ENCODE results near the gene EYS. TPM values are rescaled to one million over a fixed set of nuclear protein-coding genes. Genes with fewer than 3 reads are reported as not detected.

EYS gene
- polyA plus RNA-seq, 2 of the 4 experiments (the other 2 are of a cell fraction) = 0.03 to 0.06 TPM

GRCh38 chr6:65059568-65059967 lies 647.5 kb downstream of the EYS start:
- TF ChIP-seq HOXA7 (CRISPR knock-in tag; IDR thresholded peaks at IDR 0.05) (no peak), RCOR1 (IDR thresholded peaks at IDR 0.05; ENCODE audit: low read depth, low read length) (no peak), FOSB (CRISPR knock-in tag; IDR thresholded peaks at IDR 0.05) (no peak), ZFP36 (IDR thresholded peaks at IDR 0.05; ENCODE audit: borderline replicate concordance, partially characterized antibody) (no peak), EHF (CRISPR knock-in tag; IDR thresholded peaks at IDR 0.05) (no peak), JUN (IDR thresholded peaks at IDR 0.05) (no peak), HOXB5 (CRISPR knock-in tag; IDR thresholded peaks at IDR 0.05) (no peak), E2F6 (IDR thresholded peaks at IDR 0.05; ENCODE audit: borderline replicate concordance, low read depth) (no peak), CBX2 (IDR thresholded peaks at IDR 0.05; ENCODE audit: borderline replicate concordance, low read depth) (no peak), CEBPB (IDR thresholded peaks at IDR 0.05) (no peak), EHMT2 (IDR thresholded peaks at IDR 0.05; ENCODE audit: low read depth) (no peak)
- TF ChIP-seq, protein P1, sequence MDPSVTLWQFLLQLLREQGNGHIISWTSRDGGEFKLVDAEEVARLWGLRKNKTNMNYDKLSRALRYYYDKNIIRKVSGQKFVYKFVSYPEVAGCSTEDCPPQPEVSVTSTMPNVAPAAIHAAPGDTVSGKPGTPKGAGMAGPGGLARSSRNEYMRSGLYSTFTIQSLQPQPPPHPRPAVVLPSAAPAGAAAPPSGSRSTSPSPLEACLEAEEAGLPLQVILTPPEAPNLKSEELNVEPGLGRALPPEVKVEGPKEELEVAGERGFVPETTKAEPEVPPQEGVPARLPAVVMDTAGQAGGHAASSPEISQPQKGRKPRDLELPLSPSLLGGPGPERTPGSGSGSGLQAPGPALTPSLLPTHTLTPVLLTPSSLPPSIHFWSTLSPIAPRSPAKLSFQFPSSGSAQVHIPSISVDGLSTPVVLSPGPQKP (IDR thresholded peaks at IDR 0.05; ENCODE audit: low read depth, low read length) = no peak
- TF ChIP-seq, protein P2, sequence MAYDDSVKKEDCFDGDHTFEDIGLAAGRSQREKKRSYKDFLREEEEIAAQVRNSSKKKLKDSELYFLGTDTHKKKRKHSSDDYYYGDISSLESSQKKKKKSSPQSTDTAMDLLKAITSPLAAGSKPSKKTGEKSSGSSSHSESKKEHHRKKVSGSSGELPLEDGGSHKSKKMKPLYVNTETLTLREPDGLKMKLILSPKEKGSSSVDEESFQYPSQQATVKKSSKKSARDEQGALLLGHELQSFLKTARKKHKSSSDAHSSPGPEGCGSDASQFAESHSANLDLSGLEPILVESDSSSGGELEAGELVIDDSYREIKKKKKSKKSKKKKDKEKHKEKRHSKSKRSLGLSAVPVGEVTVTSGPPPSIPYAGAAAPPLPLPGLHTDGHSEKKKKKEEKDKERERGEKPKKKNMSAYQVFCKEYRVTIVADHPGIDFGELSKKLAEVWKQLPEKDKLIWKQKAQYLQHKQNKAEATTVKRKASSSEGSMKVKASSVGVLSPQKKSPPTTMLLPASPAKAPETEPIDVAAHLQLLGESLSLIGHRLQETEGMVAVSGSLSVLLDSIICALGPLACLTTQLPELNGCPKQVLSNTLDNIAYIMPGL (CRISPR knock-in tag; IDR thresholded peaks at IDR 0.05; ENCODE audit: borderline replicate concordance) = no peak
- ChIA-PET CTCF (no interaction called here), POLR2A (no interaction called here)
- ATAC-seq (no peak), FAIRE-seq (no peak), DNase-seq (ENCODE audit: low read depth in 1 of 2, low spot score in 1 of 2) (no peak)
- no peak overlapping the region for H3K4me2 ChIP-seq
- no peaks in the 10 kb centered on the region for H3K4me1 ChIP-seq
- no peak overlapping the region for H3K27ac ChIP-seq
- H3K4me3 ChIP-seq = no peak overlapping the region
- H3K9me3 ChIP-seq = no peaks in the 10 kb centered on the region

DNA sequence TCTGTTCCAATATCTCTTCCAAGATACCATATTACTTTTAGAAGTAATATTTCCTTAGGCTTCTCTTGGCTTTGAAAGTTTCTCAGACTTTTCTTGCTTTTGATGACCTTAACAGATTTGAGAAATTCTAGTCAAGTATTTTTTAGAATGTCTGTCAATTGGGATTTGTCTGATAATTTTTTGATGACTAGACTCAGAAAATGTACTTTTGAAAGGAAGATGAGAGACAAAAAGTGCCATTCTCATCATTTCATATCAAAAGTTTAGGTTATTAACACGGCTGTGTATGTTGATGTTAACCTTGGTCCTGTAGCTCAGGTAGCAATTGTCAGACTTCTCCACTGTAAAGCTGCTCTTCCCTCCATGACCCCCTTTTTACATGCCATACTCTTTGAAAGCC lies 651.5 kb downstream of the EYS start:
- Histone ChIP-seq H3K4me2 (no peak overlapping the region), H3K4me1 (no peaks in the 10 kb centered on the region), H3K4me3 (no peak overlapping the region), H3K9me3 (no peaks in the 10 kb centered on the region), H3K27ac (no peak overlapping the region)
- 26% methylated on average over 1 of the region's 1 CpG for WGBS (ENCODE audit: missing lambda C conversion rate)
- FAIRE-seq = no peak
- ChIA-PET CTCF (no interaction called here), POLR2A (no interaction called here)
- TF ChIP-seq MAX (IDR thresholded peaks at IDR 0.05) = no peak
- TF ChIP-seq CEBPB (IDR thresholded peaks at IDR 0.05) = no peak
- TF ChIP-seq NFE2L2 (conservative IDR thresholded peaks at IDR 0.05; ENCODE audit: low read length) = no peak
- TF ChIP-seq E2F6 (IDR thresholded peaks at IDR 0.05; ENCODE audit: borderline replicate concordance, low read depth) = no peak
- TF ChIP-seq CHD4 (IDR thresholded peaks at IDR 0.05; ENCODE audit: borderline replicate concordance) = no peak
- no peak for TF ChIP-seq POLR2AphosphoS2 (conservative IDR thresholded peaks at IDR 0.05; ENCODE audit: low read length)
- no peak for TF ChIP-seq CBX2 (IDR thresholded peaks at IDR 0.05; ENCODE audit: borderline replicate concordance, low read depth)
- no peak for TF ChIP-seq ZC3H11A (IDR thresholded peaks at IDR 0.05)
- no peak for TF ChIP-seq MAFK (IDR thresholded peaks at IDR 0.05; ENCODE audit: partially characterized antibody)
- TF ChIP-seq TP53 (CRISPR knock-in tag; IDR thresholded peaks at IDR 0.05) = no peak
- no peak for TF ChIP-seq ESRRA (IDR thresholded peaks at IDR 0.05; ENCODE audit: borderline replicate concordance, low read length)
- TF ChIP-seq, protein P2 (CRISPR knock-in tag; IDR thresholded peaks at IDR 0.05; ENCODE audit: borderline replicate concordance) = no peak
- no peak for TF ChIP-seq HDAC2 (IDR thresholded peaks at IDR 0.05)
- TF ChIP-seq EP300 (IDR thresholded peaks at IDR 0.05) = no peak
- no peak for TF ChIP-seq NPAS2 (CRISPR knock-in tag; IDR thresholded peaks at IDR 0.05; ENCODE audit: borderline replicate concordance)
- no peak for TF ChIP-seq RNF2 (IDR thresholded peaks at IDR 0.05; ENCODE audit: borderline replicate concordance, low read depth)
- no peak for TF ChIP-seq TFCP2L1 (CRISPR knock-in tag; IDR thresholded peaks at IDR 0.05)
- no peak for TF ChIP-seq PHF8 (IDR thresholded peaks at IDR 0.05; ENCODE audit: borderline replicate concordance, low read depth)
- no peak for TF ChIP-seq HOXA7 (CRISPR knock-in tag; IDR thresholded peaks at IDR 0.05)
- ATAC-seq = no peak
- no peak for DNase-seq (ENCODE audit: low read depth in 1 of 2, low spot score in 1 of 2)

Measured in A549 (cell line).